Astrocyte (in vitro differentiated cells and primary cell): ENCODE results near the gene ZSCAN10. TPM values are rescaled to one million over a fixed set of nuclear protein-coding genes. Genes with fewer than 3 reads are reported as not detected.

Source experiments
- DNase-seq: peaks from one replicate; pipeline ENCODE4 v3.0.0-alpha.2; 2010; ENCODE audit warnings: low read depth
- FAIRE-seq: peaks from 2 replicates; lab custom pipeline; 2011; peaks lifted over from hg19 to GRCh38; lab: Jason Lieb, UNC
- H2AFZ ChIP-seq: 2 replicates; pipeline ENCODE4 v1.6.0; 2012; ENCODE audit warnings: low read depth, low read length, inconsistent platforms
- H3K27ac ChIP-seq: 2 replicates; pipeline ENCODE4 v1.5.1; 2011; ENCODE audit warnings: low read depth, low read length, inconsistent platforms
- H3K27me3 ChIP-seq: 2 replicates; pipeline ENCODE4 v1.6.0; 2011; ENCODE audit warnings: low read length, inconsistent platforms; ENCODE audit not compliant: insufficient read depth
- H3K36me3 ChIP-seq: 2 replicates; pipeline ENCODE4 v1.5.1; 2011; ENCODE audit warnings: low read length, inconsistent platforms; ENCODE audit not compliant: insufficient read depth
- H3K4me1 ChIP-seq: 2 replicates; pipeline ENCODE4 v1.5.1; 2011; ENCODE audit warnings: low read length, inconsistent platforms; ENCODE audit not compliant: insufficient read depth
- H3K4me2 ChIP-seq: 2 replicates; pipeline ENCODE4 v1.6.0; 2012; ENCODE audit warnings: low read length, inconsistent platforms
- H3K4me3 ChIP-seq: 2 replicates; pipeline ENCODE4 v1.5.1; 2011; ENCODE audit warnings: low read depth, mild to moderate bottlenecking, low read length, inconsistent platforms; ENCODE audit not compliant: insufficient read depth
- H3K79me2 ChIP-seq: 2 replicates; pipeline ENCODE4 v1.6.0; 2012; ENCODE audit warnings: mild to moderate bottlenecking, low read length, inconsistent platforms; ENCODE audit not compliant: insufficient read depth
- H3K9ac ChIP-seq: 2 replicates; pipeline ENCODE4 v1.6.0; 2012; ENCODE audit warnings: mild to moderate bottlenecking, low read length, inconsistent platforms
- H3K9me3 ChIP-seq: 2 replicates; pipeline ENCODE4 v1.5.1; 2012; ENCODE audit warnings: low read depth, mild to moderate bottlenecking, low read length, inconsistent platforms; ENCODE audit not compliant: insufficient read depth
- H4K20me1 ChIP-seq: 2 replicates; pipeline ENCODE4 v1.6.0; 2012; ENCODE audit warnings: low read length, inconsistent platforms; ENCODE audit not compliant: insufficient read depth
- H3K27ac Mint-ChIP-seq: one replicate; pipeline ENCODE4 v1.8.0; 2021; ENCODE audit warnings: mild to moderate bottlenecking, mixed read lengths; ENCODE audit not compliant: unreplicated experiment
- H3K27me3 Mint-ChIP-seq: one replicate; pipeline ENCODE4 v1.8.0; 2021; ENCODE audit warnings: low read depth, mixed read lengths; ENCODE audit not compliant: unreplicated experiment
- H3K36me3 Mint-ChIP-seq: one replicate; pipeline ENCODE4 v1.8.0; 2021; ENCODE audit warnings: low read depth, mixed read lengths; ENCODE audit not compliant: unreplicated experiment
- H3K4me1 Mint-ChIP-seq: one replicate; pipeline ENCODE4 v1.8.0; 2021; ENCODE audit warnings: low read depth, mixed read lengths; ENCODE audit not compliant: unreplicated experiment
- H3K4me3 Mint-ChIP-seq: one replicate; pipeline ENCODE4 v1.8.0; 2021; ENCODE audit warnings: mild to moderate bottlenecking, moderate library complexity, mixed read lengths; ENCODE audit not compliant: unreplicated experiment
- H3K9me3 Mint-ChIP-seq: one replicate; pipeline ENCODE4 v1.8.0; 2021; ENCODE audit warnings: mild to moderate bottlenecking, mixed read lengths; ENCODE audit not compliant: unreplicated experiment
- CTCF ChIP-seq: IDR thresholded peaks from 2 replicates; pipeline ENCODE4 v1.5.1; 2011; ENCODE audit warnings: low read depth, mild to moderate bottlenecking, inconsistent platforms, low read length, moderate library complexity; ENCODE audit not compliant: insufficient read depth
- EZH2 ChIP-seq: IDR thresholded peaks from 2 replicates; pipeline ENCODE4 v1.6.1; 2012; ENCODE audit warnings: mild to moderate bottlenecking, low read length, inconsistent platforms; ENCODE audit not compliant: insufficient read depth
- total RNA-seq: library from RNA; stranded (reverse); gene quantifications from 2 replicates; pipeline ENCODE4 v1.2.1, GENCODE V29; 2021

The ZSCAN10 gene
- total RNA-seq, 1 donor from 2014 or later = 0.25 TPM

- Histone ChIP-seq H3K4me1 (peaks cover 6% of the 10 kb centered on the region), H3K9me3 (no peaks in the 10 kb centered on the region), H3K27me3 (no peaks in the 10 kb centered on the region), H3K79me2 (peaks cover 27% of the 10 kb centered on the region), H3K9ac (peak overlapping the region; percentile 23), H2AFZ (no peak overlapping the region), H3K4me2 (no peak overlapping the region), H3K4me3 (no peak overlapping the region), H4K20me1 (no peaks in the 10 kb centered on the region), H3K27ac (no peak overlapping the region), H3K36me3 (no peaks in the 10 kb centered on the region)
- TF ChIP-seq EZH2 = no peak
- no peak for TF ChIP-seq CTCF
- H3K4me1 Mint-ChIP-seq = peaks cover 9% of the 10 kb centered on the region
- no peaks in the 10 kb centered on the region for H3K9me3 Mint-ChIP-seq
- peaks cover 17% of the 10 kb centered on the region for H3K36me3 Mint-ChIP-seq
- no peak overlapping the region for H3K4me3 Mint-ChIP-seq
- H3K27me3 Mint-ChIP-seq = no peaks in the 10 kb centered on the region
- FAIRE-seq (no peak), DNase-seq (no peak)
- H3K27ac Mint-ChIP-seq = no peak overlapping the region
These were observed 39.8 kb upstream of the ZSCAN10 start for GRCh38 chr16:3138823-3139426.

- no peak overlapping the region for H3K4me3 Mint-ChIP-seq
- H3K27me3 ChIP-seq = no peaks in the 10 kb centered on the region
- H2AFZ ChIP-seq = no peak overlapping the region
- no peaks in the 10 kb centered on the region for H3K9me3 ChIP-seq
- H3K4me1 Mint-ChIP-seq = peaks cover 9% of the 10 kb centered on the region
- H3K4me2 ChIP-seq = no peak overlapping the region
- no peaks in the 10 kb centered on the region for H4K20me1 ChIP-seq
- no peaks in the 10 kb centered on the region for H3K9me3 Mint-ChIP-seq
- no peak overlapping the region for H3K27ac Mint-ChIP-seq
- H3K4me3 ChIP-seq = no peak overlapping the region
- H3K27me3 Mint-ChIP-seq = no peaks in the 10 kb centered on the region
- DNase-seq (no peak), FAIRE-seq (no peak)
- H3K4me1 ChIP-seq = peaks cover 6% of the 10 kb centered on the region
- no peak overlapping the region for H3K9ac ChIP-seq
- H3K36me3 Mint-ChIP-seq = peaks cover 13% of the 10 kb centered on the region
- TF ChIP-seq CTCF (no peak), EZH2 (no peak)
- peaks cover 31% of the 10 kb centered on the region for H3K79me2 ChIP-seq
- no peaks in the 10 kb centered on the region for H3K36me3 ChIP-seq
- no peak overlapping the region for H3K27ac ChIP-seq
These were observed 39.2 kb upstream of the ZSCAN10 start for GRCh38 chr16:3138342-3138741.

GRCh38 chr16:3137267-3137666, 38.2 kb upstream of the ZSCAN10 start:
- Histone ChIP-seq H3K4me3 (no peak overlapping the region), H3K79me2 (peaks cover 42% of the 10 kb centered on the region), H3K9ac (peak overlapping the region; percentile 41), H3K27me3 (no peaks in the 10 kb centered on the region), H3K27ac (no peak overlapping the region), H4K20me1 (no peaks in the 10 kb centered on the region), H3K4me1 (peaks cover 6% of the 10 kb centered on the region), H3K36me3 (no peaks in the 10 kb centered on the region), H2AFZ (no peak overlapping the region), H3K9me3 (no peaks in the 10 kb centered on the region), H3K4me2 (no peak overlapping the region)
- Mint-ChIP-seq H3K9me3 (no peaks in the 10 kb centered on the region), H3K27me3 (no peaks in the 10 kb centered on the region), H3K36me3 (peaks cover 9% of the 10 kb centered on the region), H3K4me1 (peaks cover 9% of the 10 kb centered on the region), H3K4me3 (peak overlapping the region; percentile 54), H3K27ac (no peak overlapping the region)
- DNase-seq (no peak), FAIRE-seq (no peak)
- TF ChIP-seq CTCF (no peak), EZH2 (no peak)
